Neural cell (in vitro differentiated cells): ENCODE results near the gene ZNF565. TPM values are rescaled to one million over a fixed set of nuclear protein-coding genes. Genes with fewer than 3 reads are reported as not detected.

Experiments
- H2AFZ ChIP-seq: fragments of 200-600, 300-800 bp; sonication (generic), shearing (Covaris generic); 2 replicates; pipeline ENCODE4 v1.6.0; 2014; ENCODE audit warnings: low read depth, mild to moderate bottlenecking, antibody characterized with exemption, low read length, moderate library complexity
- H3F3A ChIP-seq: fragments of 200-600 bp; shearing (Covaris generic); 2 replicates; pipeline ENCODE4 v1.6.1; 2016; ENCODE audit warnings: mild to moderate bottlenecking, moderate library complexity, mixed read lengths, antibody characterized with exemption, low read length; ENCODE audit not compliant: insufficient read depth, poor library complexity, severe bottlenecking
- H3K27ac ChIP-seq: fragments of 200-600, 300-800 bp; sonication (generic), shearing (Covaris generic); 2 replicates; pipeline ENCODE4 v1.5.1; 2014; ENCODE audit warnings: mild to moderate bottlenecking, low read length, moderate library complexity
- H3K27me3 ChIP-seq: fragments of 300-800, 200-600 bp; sonication (generic), shearing (Covaris generic); 2 replicates; pipeline ENCODE4 v1.6.0; 2014; ENCODE audit warnings: mild to moderate bottlenecking, low read depth, low read length, moderate library complexity; ENCODE audit not compliant: insufficient read depth
- H3K36me3 ChIP-seq: fragments of 300-800, 200-600 bp; sonication (generic), shearing (Covaris generic); 2 replicates; pipeline ENCODE4 v1.5.1; 2014; ENCODE audit warnings: mild to moderate bottlenecking, antibody characterized with exemption, low read length, moderate library complexity; ENCODE audit not compliant: insufficient read depth
- H3K4me2 ChIP-seq: fragments of 300-800, 200-600 bp; sonication (generic), shearing (Covaris generic); 2 replicates; pipeline ENCODE4 v1.6.0; 2014; ENCODE audit warnings: mild to moderate bottlenecking, low read length
- H3K4me3 ChIP-seq: fragments of 300-800, 200-600 bp; sonication (generic), shearing (Covaris generic); 2 replicates; pipeline ENCODE4 v1.5.1; 2014; ENCODE audit warnings: mild to moderate bottlenecking, low read length, moderate library complexity
- H3K79me2 ChIP-seq: fragments of 200-600 bp; shearing (Covaris generic); replicated peaks from 2 replicates; pipeline ENCODE4 v1.6.0; 2014; ENCODE audit warnings: mild to moderate bottlenecking, low read length, moderate library complexity; ENCODE audit not compliant: insufficient read depth
- H3K9ac ChIP-seq: fragments of 300-800, 200-600 bp; sonication (generic), shearing (Covaris generic); 2 replicates; pipeline ENCODE4 v1.6.1; 2016; ENCODE audit warnings: mild to moderate bottlenecking, low read length, mixed read lengths
- H3K9me2 ChIP-seq: fragments of 200-600 bp; shearing (Covaris generic); 2 replicates; pipeline ENCODE4 v1.6.1; 2016; ENCODE audit warnings: mild to moderate bottlenecking, low read length, mixed read lengths; ENCODE audit not compliant: insufficient read depth
- H3K9me3 ChIP-seq: fragments of 200-600, 300-800 bp; sonication (generic), shearing (Covaris generic); 2 replicates; pipeline ENCODE4 v1.6.1; 2016; ENCODE audit warnings: mild to moderate bottlenecking, mixed run types, low read length, moderate library complexity, mixed read lengths
- H4K20me1 ChIP-seq: fragments of 200-600 bp; shearing (Covaris generic); 2 replicates; pipeline ENCODE4 v1.6.1; 2016; ENCODE audit warnings: mild to moderate bottlenecking, mixed run types; ENCODE audit not compliant: insufficient read depth
- EP300 ChIP-seq: fragments of 450-650 bp; conservative IDR thresholded peaks from 2 replicates; pipeline ENCODE4 v1.6.1; 2014; ENCODE audit warnings: antibody characterized with exemption, mild to moderate bottlenecking, moderate library complexity; ENCODE audit not compliant: poor library complexity, severe bottlenecking
- EZH2 ChIP-seq: fragments of 200-600, 300-800 bp; shearing (Covaris generic), sonication (generic); IDR thresholded peaks from 2 replicates; pipeline ENCODE4 v1.6.1; 2014; ENCODE audit warnings: antibody characterized with exemption, low read length, borderline replicate concordance, mild to moderate bottlenecking; ENCODE audit not compliant: insufficient read depth, poor library complexity, severe bottlenecking
- MXI1 ChIP-seq: fragments of 450-650 bp; conservative IDR thresholded peaks from 2 replicates; pipeline ENCODE4 v1.6.1; 2014; ENCODE audit warnings: antibody characterized with exemption, mild to moderate bottlenecking; ENCODE audit not compliant: poor library complexity, severe bottlenecking
- POLR2AphosphoS5 ChIP-seq: IDR thresholded peaks from 2 replicates; pipeline ENCODE4 v1.6.1; 2012
- RAD21 ChIP-seq: fragments of 450-650 bp; conservative IDR thresholded peaks from 2 replicates; pipeline ENCODE4 v1.6.1; 2014; ENCODE audit warnings: antibody characterized with exemption, mild to moderate bottlenecking, moderate library complexity
- SMC3 ChIP-seq: fragments of 450-650 bp; conservative IDR thresholded peaks from 2 replicates; pipeline ENCODE4 v1.6.1; 2014; ENCODE audit warnings: antibody characterized with exemption, mild to moderate bottlenecking, moderate library complexity; ENCODE audit not compliant: poor library complexity
- TAF1 ChIP-seq: IDR thresholded peaks from 2 replicates; pipeline ENCODE4 v1.6.1; 2012; ENCODE audit warnings: low read depth
- polyA plus RNA-seq: library from polyadenylated mRNA; depleted of rRNA; stranded (reverse); fragments of >200 nt; gene quantifications from 2 replicates; pipeline ENCODE4 v1.2.3, GENCODE V29; 2014
- TF ChIP-seq, protein P1 (sequence below): fragments of 450-650 bp; IDR thresholded peaks from 2 replicates; pipeline ENCODE4 v1.5.1; 2014; ENCODE audit warnings: antibody characterized with exemption, mild to moderate bottlenecking, moderate library complexity; ENCODE audit not compliant: poor library complexity, severe bottlenecking
- TF ChIP-seq, protein P2 (sequence below): IDR thresholded peaks from 2 replicates; pipeline ENCODE4 v1.6.1; 2012; ENCODE audit warnings: borderline replicate concordance

Gene ZNF565
- polyA plus RNA-seq, 1 donor from 2014 or later: 9.4 TPM

DNA sequence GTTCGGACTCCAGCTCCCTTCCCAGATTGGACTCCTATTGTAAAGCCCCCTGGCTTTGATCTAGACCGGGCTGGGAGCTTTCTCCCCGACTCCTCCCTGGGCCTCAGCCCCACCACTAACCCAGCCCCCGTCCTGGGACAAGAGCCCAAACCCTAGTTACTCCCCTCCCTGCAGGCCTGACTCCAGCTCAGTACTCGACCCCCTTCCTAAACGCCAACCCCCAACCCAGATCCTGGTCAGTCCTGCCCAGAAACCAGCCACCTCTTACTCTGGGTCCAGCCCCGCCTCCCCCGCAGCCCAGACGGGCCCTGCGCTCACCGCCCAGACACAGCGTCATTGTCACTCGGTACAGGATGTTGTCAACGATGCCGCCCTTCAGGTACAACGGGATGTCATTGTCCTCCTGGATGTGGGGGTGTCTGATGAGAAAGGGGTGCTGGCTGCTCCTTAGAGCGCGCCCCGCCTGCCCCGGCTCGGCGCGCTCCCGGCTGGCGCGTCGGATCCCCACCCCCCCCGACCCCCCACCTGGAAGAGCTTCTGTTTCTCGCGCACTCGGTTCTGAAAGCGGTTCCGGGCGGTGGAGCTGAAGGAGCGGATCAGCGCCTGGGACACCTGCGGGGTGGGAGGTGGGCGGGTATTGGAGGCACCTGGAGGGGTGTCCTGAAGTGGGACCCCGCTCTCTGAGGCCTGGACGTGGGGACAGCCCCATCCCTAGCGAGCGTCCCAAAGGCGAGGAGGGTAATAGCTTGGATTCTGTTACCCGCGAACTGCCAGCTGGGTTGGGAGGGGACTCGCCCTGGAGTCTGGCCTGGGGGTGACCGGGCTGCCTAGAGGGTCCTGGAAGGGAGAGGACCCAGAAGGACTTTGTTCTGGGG lies 63.1 kb downstream of the ZNF565 start:
- no peak overlapping the region for H3K4me3 ChIP-seq
- H3K9me3 ChIP-seq: no peaks in the 10 kb centered on the region
- no peaks in the 10 kb centered on the region for H3F3A ChIP-seq
- H2AFZ ChIP-seq: no peak overlapping the region
- no peaks in the 10 kb centered on the region for H3K36me3 ChIP-seq
- H3K27me3 ChIP-seq: no peaks in the 10 kb centered on the region
- H3K79me2 ChIP-seq: no peaks in the 10 kb centered on the region
- H3K27ac ChIP-seq: no peak overlapping the region
- H3K9me2 ChIP-seq: no peaks in the 10 kb centered on the region
- no peak overlapping the region for H3K9ac ChIP-seq
- TF ChIP-seq EZH2: no peak
- no peak for TF ChIP-seq TAF1
- no peak for TF ChIP-seq RAD21
- TF ChIP-seq EP300: no peak
- TF ChIP-seq MXI1: no peak
- TF ChIP-seq, protein P1, sequence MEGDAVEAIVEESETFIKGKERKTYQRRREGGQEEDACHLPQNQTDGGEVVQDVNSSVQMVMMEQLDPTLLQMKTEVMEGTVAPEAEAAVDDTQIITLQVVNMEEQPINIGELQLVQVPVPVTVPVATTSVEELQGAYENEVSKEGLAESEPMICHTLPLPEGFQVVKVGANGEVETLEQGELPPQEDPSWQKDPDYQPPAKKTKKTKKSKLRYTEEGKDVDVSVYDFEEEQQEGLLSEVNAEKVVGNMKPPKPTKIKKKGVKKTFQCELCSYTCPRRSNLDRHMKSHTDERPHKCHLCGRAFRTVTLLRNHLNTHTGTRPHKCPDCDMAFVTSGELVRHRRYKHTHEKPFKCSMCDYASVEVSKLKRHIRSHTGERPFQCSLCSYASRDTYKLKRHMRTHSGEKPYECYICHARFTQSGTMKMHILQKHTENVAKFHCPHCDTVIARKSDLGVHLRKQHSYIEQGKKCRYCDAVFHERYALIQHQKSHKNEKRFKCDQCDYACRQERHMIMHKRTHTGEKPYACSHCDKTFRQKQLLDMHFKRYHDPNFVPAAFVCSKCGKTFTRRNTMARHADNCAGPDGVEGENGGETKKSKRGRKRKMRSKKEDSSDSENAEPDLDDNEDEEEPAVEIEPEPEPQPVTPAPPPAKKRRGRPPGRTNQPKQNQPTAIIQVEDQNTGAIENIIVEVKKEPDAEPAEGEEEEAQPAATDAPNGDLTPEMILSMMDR: no peak
- TF ChIP-seq SMC3: no peak
- TF ChIP-seq, protein P2, sequence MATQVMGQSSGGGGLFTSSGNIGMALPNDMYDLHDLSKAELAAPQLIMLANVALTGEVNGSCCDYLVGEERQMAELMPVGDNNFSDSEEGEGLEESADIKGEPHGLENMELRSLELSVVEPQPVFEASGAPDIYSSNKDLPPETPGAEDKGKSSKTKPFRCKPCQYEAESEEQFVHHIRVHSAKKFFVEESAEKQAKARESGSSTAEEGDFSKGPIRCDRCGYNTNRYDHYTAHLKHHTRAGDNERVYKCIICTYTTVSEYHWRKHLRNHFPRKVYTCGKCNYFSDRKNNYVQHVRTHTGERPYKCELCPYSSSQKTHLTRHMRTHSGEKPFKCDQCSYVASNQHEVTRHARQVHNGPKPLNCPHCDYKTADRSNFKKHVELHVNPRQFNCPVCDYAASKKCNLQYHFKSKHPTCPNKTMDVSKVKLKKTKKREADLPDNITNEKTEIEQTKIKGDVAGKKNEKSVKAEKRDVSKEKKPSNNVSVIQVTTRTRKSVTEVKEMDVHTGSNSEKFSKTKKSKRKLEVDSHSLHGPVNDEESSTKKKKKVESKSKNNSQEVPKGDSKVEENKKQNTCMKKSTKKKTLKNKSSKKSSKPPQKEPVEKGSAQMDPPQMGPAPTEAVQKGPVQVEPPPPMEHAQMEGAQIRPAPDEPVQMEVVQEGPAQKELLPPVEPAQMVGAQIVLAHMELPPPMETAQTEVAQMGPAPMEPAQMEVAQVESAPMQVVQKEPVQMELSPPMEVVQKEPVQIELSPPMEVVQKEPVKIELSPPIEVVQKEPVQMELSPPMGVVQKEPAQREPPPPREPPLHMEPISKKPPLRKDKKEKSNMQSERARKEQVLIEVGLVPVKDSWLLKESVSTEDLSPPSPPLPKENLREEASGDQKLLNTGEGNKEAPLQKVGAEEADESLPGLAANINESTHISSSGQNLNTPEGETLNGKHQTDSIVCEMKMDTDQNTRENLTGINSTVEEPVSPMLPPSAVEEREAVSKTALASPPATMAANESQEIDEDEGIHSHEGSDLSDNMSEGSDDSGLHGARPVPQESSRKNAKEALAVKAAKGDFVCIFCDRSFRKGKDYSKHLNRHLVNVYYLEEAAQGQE: no peak
- TF ChIP-seq POLR2AphosphoS5: no peak
- H4K20me1 ChIP-seq: no peaks in the 10 kb centered on the region
- H3K4me2 ChIP-seq: no peak overlapping the region

DNA sequence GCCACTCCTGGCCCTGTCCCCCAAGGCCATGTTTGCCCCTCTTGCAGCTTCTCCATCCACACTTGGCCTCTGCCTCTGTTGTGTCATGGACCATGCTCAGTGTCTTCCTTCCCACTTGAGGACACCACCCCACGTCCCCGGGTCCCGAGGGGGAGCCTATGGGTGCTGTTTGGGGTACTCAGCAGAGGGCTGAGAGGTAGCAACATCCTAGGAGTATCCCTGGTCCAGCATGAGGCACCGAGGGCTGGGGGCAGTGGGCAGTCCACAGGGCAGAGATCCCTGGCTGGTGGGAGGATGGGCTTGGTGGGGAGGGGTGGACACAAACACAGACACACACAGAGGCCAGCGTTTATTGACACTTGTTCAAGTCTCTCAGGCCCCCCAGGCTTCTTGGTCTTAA lies 63.9 kb downstream of the ZNF565 start:
- Histone ChIP-seq H3K79me2 (no peaks in the 10 kb centered on the region), H4K20me1 (no peaks in the 10 kb centered on the region), H3K4me3 (no peak overlapping the region), H3K36me3 (peaks cover 6% of the 10 kb centered on the region), H3K27me3 (no peaks in the 10 kb centered on the region), H3K9me2 (no peaks in the 10 kb centered on the region), H3K27ac (no peak overlapping the region), H2AFZ (no peak overlapping the region), H3K9me3 (no peaks in the 10 kb centered on the region), H3K9ac (no peak overlapping the region), H3K4me2 (no peak overlapping the region), H3F3A (no peaks in the 10 kb centered on the region)
- TF ChIP-seq, protein P2: no peak
- TF ChIP-seq POLR2AphosphoS5 (no peak), RAD21 (no peak)
